T-cell (primary cell): ENCODE measurements around the gene DNAH11. TPM values are rescaled to one million over a fixed set of nuclear protein-coding genes. Genes with fewer than 3 reads are reported as not detected.
"Not testable (repeated sequence)": the region's sequence is repeated elsewhere in the genome, so short reads cannot be mapped to it uniquely, and the experiment has no call there.

ENCODE experiments used
- ATAC-seq, 4 experiments: fragments of 200-7000 bp in 3 of 4; fragments of 150-1000 bp in 1 of 4; cut with Tn5 transposase; replicated peaks in 1 of 4; 1 replicate in 3 of 4; 2 replicates in 1 of 4; pipeline ENCODE4 v1.10.0; 2021; ENCODE audit warnings: moderate library complexity in 3 of 4, mild to moderate bottlenecking in 2 of 4, moderate number of reproducible peaks in 1 of 4
- CTCF ChIA-PET, 2 donors: fragments of 300-600 bp; sonication (Branson Sonifier 250); formaldehyde crosslinking; loops; one replicate each; lab custom pipeline; 2022; ENCODE audit warnings: antibody characterized with exemption in 2 of 2; lab: Charles Lee
- POLR2A ChIA-PET, 2 donors: fragments of 300-600 bp; sonication (Branson Sonifier 250); formaldehyde crosslinking; loops; one replicate each; lab custom pipeline; 2022; ENCODE audit warnings: antibody characterized with exemption in 2 of 2; lab: Charles Lee
- DNase-seq, 35 experiments: peaks; one replicate each; pipeline versions ENCODE4 v3.0.0 to v3.0.0-alpha.2; 2013 to 2023
- H3K27ac ChIP-seq: one replicate; pipeline ENCODE4 v1.5.1; 2013; ENCODE audit warnings: low read length
- H3K27me3 ChIP-seq, 2 experiments: replicated peaks in 1 of 2; 1 replicate in 1 of 2; 2 replicates in 1 of 2; pipeline versions ENCODE4 v1.6.1 to v1.7.0; 2013; ENCODE audit warnings: low read length in 1 of 2, mixed read lengths in 1 of 2; ENCODE audit not compliant: control insufficient read depth in 2 of 2, insufficient read depth in 2 of 2; ENCODE audit errors: extremely low read depth in 1 of 2
- H3K36me3 ChIP-seq, 2 donors: 1 replicate in 1 of 2; 2 replicates in 1 of 2; pipeline versions ENCODE4 v1.6.1 to v1.7.0; 2013; ENCODE audit warnings: low read length in 1 of 2; ENCODE audit not compliant: control insufficient read depth in 2 of 2, insufficient read depth in 1 of 2; ENCODE audit errors: extremely low read depth in 1 of 2
- H3K4me1 ChIP-seq, 2 experiments: 1 replicate in 1 of 2; 2 replicates in 1 of 2; pipeline versions ENCODE4 v1.6.1 to v1.7.0; 2013; ENCODE audit warnings: low read length in 2 of 2, mixed read lengths in 1 of 2; ENCODE audit not compliant: insufficient read depth in 2 of 2, control insufficient read depth in 1 of 2; ENCODE audit errors: extremely low read depth in 1 of 2
- H3K4me3 ChIP-seq, 2 donors: 1 replicate in 1 of 2; 2 replicates in 1 of 2; pipeline versions ENCODE4 v1.5.1 to v1.7.0; 2013; ENCODE audit warnings: mild to moderate bottlenecking in 2 of 2, low read length in 1 of 2, moderate library complexity in 1 of 2; ENCODE audit not compliant: control insufficient read depth in 1 of 2; ENCODE audit errors: extremely low read depth in 1 of 2
- H3K9me3 ChIP-seq: 2 replicates; pipeline ENCODE4 v1.7.0; 2013
- H3K27ac Mint-ChIP-seq, 2 donors: one replicate each; pipeline ENCODE4 v1.8.0; 2020 to 2021; ENCODE audit warnings: mild to moderate bottlenecking in 2 of 2, mixed read lengths in 2 of 2
- H3K27me3 Mint-ChIP-seq, 2 donors: one replicate each; pipeline ENCODE4 v1.8.0; 2021 to 2022; ENCODE audit warnings: mixed read lengths in 2 of 2
- H3K36me3 Mint-ChIP-seq: one replicate; pipeline ENCODE4 v1.8.0; 2021; ENCODE audit warnings: mixed read lengths
- H3K4me1 Mint-ChIP-seq, 3 donors: one replicate each; pipeline ENCODE4 v1.8.0; 2020 to 2022; ENCODE audit warnings: mixed read lengths in 3 of 3, mild to moderate bottlenecking in 1 of 3
- H3K4me3 Mint-ChIP-seq, 3 donors: one replicate each; pipeline ENCODE4 v1.8.0; 2020 to 2022; ENCODE audit warnings: mild to moderate bottlenecking in 3 of 3, mixed read lengths in 3 of 3, moderate library complexity in 3 of 3
- H3K9me3 Mint-ChIP-seq, 3 donors: one replicate each; pipeline ENCODE4 v1.8.0; 2020 to 2022; ENCODE audit warnings: mixed read lengths in 3 of 3
- WGBS: methylation state at CpG from one replicate; pipeline ENCODE4 v1.1.5; 2013; ENCODE audit warnings: missing lambda C conversion rate; ENCODE audit not compliant: insufficient coverage; 5-methylcytosine and 5-hydroxymethylcytosine counted together
- total RNA-seq, 35 experiments: library from RNA in 6 of 35; stranded (reverse) in 6 of 35; fragments of 120-200 nt in 1 of 35; gene quantifications; one replicate each; pipeline versions ENCODE4 v1.2.1 to v1.2.4 and lab custom pipeline; 2013 to 2026

DNAH11 gene
- total RNA-seq, 5 donors from 2014 or later (not counting 1 experiment from before 2014, with no cell fraction given) = 0.06 to 0.83 (median 0.35) TPM

- no peaks in the 10 kb centered on the region for H3K27me3 Mint-ChIP-seq
- Histone ChIP-seq H3K4me3 (no peak overlapping the region), H3K36me3 (no peaks in the 10 kb centered on the region), H3K9me3 (no peaks in the 10 kb centered on the region), H3K27me3 (peaks cover 0 to 3% of the 10 kb centered on the region in 2 experiments), H3K4me1 (no peaks in the 10 kb centered on the region), H3K27ac (no peak overlapping the region)
- H3K4me1 Mint-ChIP-seq = no peaks in the 10 kb centered on the region
- ATAC-seq (no peak), DNase-seq (no peak)
- H3K9me3 Mint-ChIP-seq = no peaks in the 10 kb centered on the region
- 93% methylated on average over 3 of the region's 8 CpGs for WGBS
- H3K27ac Mint-ChIP-seq = no peak overlapping the region
- CTCF ChIA-PET = interaction anchor here (0.6 kb wide), 3 partner anchors 12 to 26 kb away, joined by 3 read pairs; no protein-coding TSS in a partner anchor
- POLR2A ChIA-PET = interaction anchor here in 1 of 2 donors (0.6 kb wide), 1 partner anchor 112 kb away, joined by 3 read pairs; no protein-coding TSS in a partner anchor
- H3K36me3 Mint-ChIP-seq = no peaks in the 10 kb centered on the region
- H3K4me3 Mint-ChIP-seq = no peak overlapping the region
These were observed 325.2 kb downstream of the DNAH11 start for GRCh38 chr7:21867816-21868575.

- WGBS = 83% methylated on average over 1 of the region's 3 CpGs
- Mint-ChIP-seq H3K4me3 (no peak overlapping the region), H3K27ac (no peak overlapping the region), H3K9me3 (no peaks in the 10 kb centered on the region), H3K4me1 (no peaks in the 10 kb centered on the region), H3K36me3 (no peaks in the 10 kb centered on the region), H3K27me3 (no peaks in the 10 kb centered on the region)
- Histone ChIP-seq H3K36me3 (no peaks in the 10 kb centered on the region), H3K27me3 (peaks cover 0 to 3% of the 10 kb centered on the region in 2 experiments), H3K4me3 (no peak overlapping the region), H3K9me3 (no peaks in the 10 kb centered on the region), H3K27ac (no peak overlapping the region), H3K4me1 (no peaks in the 10 kb centered on the region)
- ChIA-PET CTCF (interaction anchor here (0.6 kb wide), 3 partner anchors 12 to 25 kb away, joined by 3 read pairs; no protein-coding TSS in a partner anchor), POLR2A (interaction anchor here in 1 of 2 donors (0.6 kb wide), 1 partner anchor 111 kb away, joined by 3 read pairs; no protein-coding TSS in a partner anchor)
- DNase-seq (no peak), ATAC-seq (no peak)
These were observed 325.7 kb downstream of the DNAH11 start for GRCh38 chr7:21868576-21868850.

GRCh38 chr7:21869785-21870402 is 327.1 kb downstream of the DNAH11 start:
- no peak overlapping the region for H3K27ac Mint-ChIP-seq
- H3K9me3 Mint-ChIP-seq = no peaks in the 10 kb centered on the region
- no peaks in the 10 kb centered on the region for H3K4me1 Mint-ChIP-seq
- ChIA-PET CTCF (no interaction called here), POLR2A (interaction anchor here in 1 of 2 donors (0.6 kb wide), 1 partner anchor 12 kb away, joined by 3 read pairs; no protein-coding TSS in a partner anchor)
- Histone ChIP-seq H3K4me1 (no peaks in the 10 kb centered on the region), H3K36me3 (no peaks in the 10 kb centered on the region), H3K27ac (no peak overlapping the region), H3K9me3 (no peaks in the 10 kb centered on the region), H3K4me3 (no peak overlapping the region), H3K27me3 (peaks cover 0 to 3% of the 10 kb centered on the region in 2 experiments)
- H3K27me3 Mint-ChIP-seq = no peaks in the 10 kb centered on the region
- 50% methylated on average over 2 of the region's 5 CpGs for WGBS
- no peaks in the 10 kb centered on the region for H3K36me3 Mint-ChIP-seq
- H3K4me3 Mint-ChIP-seq = no peak overlapping the region
- DNase-seq (no peak), ATAC-seq (no peak)

- no peak overlapping the region for H3K27ac ChIP-seq
- CTCF ChIA-PET = no interaction called here
- ATAC-seq (no peak), DNase-seq (no peak)
- H3K4me3 ChIP-seq = no peak overlapping the region
- no peaks in the 10 kb centered on the region for H3K27me3 ChIP-seq
- H3K9me3 ChIP-seq = no peaks in the 10 kb centered on the region
- H3K4me1 ChIP-seq = no peaks in the 10 kb centered on the region
- POLR2A ChIA-PET = interaction anchor here in 1 of 2 donors (0.6 kb wide), 1 partner anchor 61 kb away, joined by 6 read pairs; no protein-coding TSS in a partner anchor
- Mint-ChIP-seq H3K27ac (no peak overlapping the region), H3K9me3 (no peaks in the 10 kb centered on the region), H3K27me3 (no peaks in the 10 kb centered on the region), H3K4me1 (no peaks in the 10 kb centered on the region), H3K36me3 (no peaks in the 10 kb centered on the region), H3K4me3 (no peak overlapping the region)
- no peaks in the 10 kb centered on the region for H3K36me3 ChIP-seq
- no CpG with 5 or more reads among the region's 3 CpGs for WGBS
These were observed 340.2 kb downstream of the DNAH11 start for GRCh38 chr7:21883069-21883468.

GRCh38 chr7:21883501-21883900 is 340.7 kb downstream of the DNAH11 start:
- H3K27ac Mint-ChIP-seq, H3K4me3 ChIP-seq, H3K4me3 Mint-ChIP-seq, H3K27me3 Mint-ChIP-seq, H3K36me3 Mint-ChIP-seq, H3K4me1 ChIP-seq, H3K27me3 ChIP-seq, H3K4me1 Mint-ChIP-seq, H3K27ac ChIP-seq, H3K9me3 ChIP-seq, ATAC-seq, H3K9me3 Mint-ChIP-seq, DNase-seq, CTCF ChIA-PET, H3K36me3 ChIP-seq: not testable (repeated sequence)
- POLR2A ChIA-PET = interaction anchor here in 1 of 2 donors (0.6 kb wide), 1 partner anchor 61 kb away, joined by 6 read pairs; no protein-coding TSS in a partner anchor
- no CpG with 5 or more reads among the region's 2 CpGs for WGBS

- ATAC-seq (no peak), DNase-seq (no peak)
- Histone ChIP-seq H3K9me3 (no peaks in the 10 kb centered on the region), H3K4me3 (no peak overlapping the region), H3K27me3 (no peaks in the 10 kb centered on the region), H3K36me3 (no peaks in the 10 kb centered on the region), H3K4me1 (no peaks in the 10 kb centered on the region), H3K27ac (no peak overlapping the region)
- Mint-ChIP-seq H3K27me3 (no peaks in the 10 kb centered on the region), H3K4me1 (no peaks in the 10 kb centered on the region), H3K27ac (no peak overlapping the region), H3K36me3 (no peaks in the 10 kb centered on the region), H3K9me3 (no peaks in the 10 kb centered on the region), H3K4me3 (no peak overlapping the region)
- no CpG with 5 or more reads among the region's 7 CpGs for WGBS
- ChIA-PET POLR2A (no interaction called here), CTCF (no interaction called here)
These were observed 341.7 kb downstream of the DNAH11 start for GRCh38 chr7:21884496-21884895.
